Testis (tissue), 2 donors: ENCODE data around the gene NUP42.

Experiments used
- CTCF ChIP-seq, 3 experiments: fragments of 450-650 bp in 2 of 3; fragments of 200-600 bp in 1 of 3; sonication (generic) in 1 of 3; IDR thresholded peaks; one replicate each; pipeline ENCODE4 v1.5.1; 2016 to 2019; ENCODE audit warnings: antibody characterized with exemption in 3 of 3, mild to moderate bottlenecking in 2 of 3, moderate library complexity in 1 of 3
- POLR2A ChIP-seq: fragments of 450-650 bp; IDR thresholded peaks from one replicate; pipeline ENCODE4 v1.6.1; 2017; ENCODE audit warnings: antibody characterized with exemption, mild to moderate bottlenecking, moderate library complexity

DNA sequence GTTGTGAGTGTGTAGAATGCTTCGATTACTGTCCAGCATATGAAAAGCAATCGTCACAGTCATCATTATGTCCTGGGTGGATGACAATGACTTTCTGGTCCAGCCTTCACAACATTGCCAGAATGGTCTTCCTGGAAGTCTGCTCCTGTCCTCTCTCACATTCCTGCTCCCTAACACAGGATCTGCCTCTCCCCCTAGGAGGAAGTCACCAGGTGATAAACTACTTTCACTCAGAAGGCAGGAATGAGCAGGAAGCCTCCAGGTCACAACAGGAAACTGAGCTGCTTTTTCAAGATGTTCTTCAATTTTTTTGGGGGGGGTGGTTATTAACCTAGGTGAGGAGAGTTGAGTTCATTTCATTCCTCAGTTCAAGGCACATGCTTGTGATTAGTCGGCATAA lies 51.1 kb downstream of the NUP42 start:
- TF ChIP-seq POLR2A (no peak), CTCF (IDR thresholded peaks at IDR 0.05) (no peak)
